GM10266 (cell line): ENCODE data around the gene PIP5KL1.
"Not testable (repeated sequence)": the region's sequence is repeated elsewhere in the genome, so short reads cannot be mapped to it uniquely, and the experiment has no call there.

Experiments used
- DNase-seq: peaks from one replicate; pipeline ENCODE4 v3.0.0; 2012; ENCODE audit errors: extremely low spot score
- TF ChIP-seq, protein P1 (sequence below): IDR thresholded peaks from 2 replicates; pipeline ENCODE4 v1.5.1; 2012; ENCODE audit warnings: mild to moderate bottlenecking, low read depth; ENCODE audit not compliant: control insufficient read depth, insufficient read depth; ENCODE audit errors: missing control alignments

The PIP5KL1 gene

DNA sequence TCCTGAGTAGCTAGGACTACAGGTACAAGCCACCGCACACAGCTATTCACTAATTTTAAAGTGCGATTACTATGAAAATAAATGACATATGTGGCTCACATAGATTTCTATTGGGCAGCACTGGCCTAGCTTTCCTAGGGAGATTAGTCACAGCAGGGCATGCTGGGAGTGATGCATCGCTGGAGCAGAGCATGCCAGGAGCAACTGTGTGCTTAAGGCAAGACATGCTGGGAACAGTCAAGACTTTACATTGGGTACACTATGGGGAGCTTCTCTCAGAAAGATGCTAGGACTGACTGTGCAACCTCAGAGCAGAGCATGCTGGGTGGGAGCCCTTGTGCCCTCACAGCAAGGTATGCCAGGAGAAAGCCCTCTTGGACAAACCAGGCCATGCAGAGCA lies 40.5 kb downstream of the PIP5KL1 start:
- TF ChIP-seq, protein P1, sequence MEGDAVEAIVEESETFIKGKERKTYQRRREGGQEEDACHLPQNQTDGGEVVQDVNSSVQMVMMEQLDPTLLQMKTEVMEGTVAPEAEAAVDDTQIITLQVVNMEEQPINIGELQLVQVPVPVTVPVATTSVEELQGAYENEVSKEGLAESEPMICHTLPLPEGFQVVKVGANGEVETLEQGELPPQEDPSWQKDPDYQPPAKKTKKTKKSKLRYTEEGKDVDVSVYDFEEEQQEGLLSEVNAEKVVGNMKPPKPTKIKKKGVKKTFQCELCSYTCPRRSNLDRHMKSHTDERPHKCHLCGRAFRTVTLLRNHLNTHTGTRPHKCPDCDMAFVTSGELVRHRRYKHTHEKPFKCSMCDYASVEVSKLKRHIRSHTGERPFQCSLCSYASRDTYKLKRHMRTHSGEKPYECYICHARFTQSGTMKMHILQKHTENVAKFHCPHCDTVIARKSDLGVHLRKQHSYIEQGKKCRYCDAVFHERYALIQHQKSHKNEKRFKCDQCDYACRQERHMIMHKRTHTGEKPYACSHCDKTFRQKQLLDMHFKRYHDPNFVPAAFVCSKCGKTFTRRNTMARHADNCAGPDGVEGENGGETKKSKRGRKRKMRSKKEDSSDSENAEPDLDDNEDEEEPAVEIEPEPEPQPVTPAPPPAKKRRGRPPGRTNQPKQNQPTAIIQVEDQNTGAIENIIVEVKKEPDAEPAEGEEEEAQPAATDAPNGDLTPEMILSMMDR, result no peak

DNA sequence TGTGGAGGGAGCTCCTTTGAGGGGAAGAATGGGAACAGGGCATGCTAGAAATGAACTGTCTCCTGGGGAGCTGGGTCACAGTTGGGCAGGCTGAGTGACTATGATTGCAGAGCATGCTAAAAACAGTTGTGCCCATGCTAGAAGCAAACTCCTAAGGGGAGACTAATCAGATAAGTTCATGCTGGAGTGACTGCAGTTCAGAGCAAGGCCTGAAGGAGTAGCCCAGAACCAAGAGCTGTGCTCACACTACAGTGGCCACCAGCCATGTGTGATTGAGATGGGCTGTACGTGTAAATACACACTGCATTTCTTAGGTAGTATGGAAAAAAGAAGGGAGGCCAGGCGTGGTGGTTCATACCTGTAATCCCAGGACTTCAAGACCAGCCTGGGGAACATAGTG lies 42.8 kb downstream of the PIP5KL1 start:
- TF ChIP-seq, protein P1, result peak; percentile 21
- DNase-seq, result no peak

More for the DNA sequence above, 40.5 kb downstream of the PIP5KL1 start:
- no peak for DNase-seq

DNA sequence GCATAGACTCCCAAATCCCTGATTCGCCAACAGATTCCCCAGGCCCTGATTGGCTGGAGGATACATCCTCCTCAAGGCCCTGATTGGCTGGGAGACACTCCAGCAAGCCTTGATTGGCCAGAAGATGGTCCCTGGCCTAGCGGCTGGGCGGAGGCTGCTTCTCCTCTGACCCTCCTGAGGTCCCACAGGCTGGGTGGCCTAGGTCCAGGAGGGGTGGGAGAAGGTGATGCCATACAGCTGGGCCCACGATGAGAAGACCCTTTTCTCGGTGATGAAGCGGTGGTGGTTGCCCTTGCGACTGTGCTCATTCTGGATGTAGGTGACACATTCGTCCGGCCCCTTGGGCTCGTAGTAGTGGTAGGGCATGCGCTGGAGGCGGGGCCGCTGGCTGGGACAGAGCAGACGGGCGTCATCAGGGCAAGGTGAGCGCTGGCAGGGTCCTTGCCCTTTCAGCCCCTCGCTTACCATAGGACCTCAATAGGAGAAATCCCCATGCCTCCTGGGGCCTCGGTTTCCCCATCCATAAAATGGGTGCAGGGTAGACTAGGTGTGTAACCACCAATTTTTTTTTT lies 44.1 kb downstream of the PIP5KL1 start:
- DNase-seq, result no peak
- TF ChIP-seq, protein P1, result no peak

DNA sequence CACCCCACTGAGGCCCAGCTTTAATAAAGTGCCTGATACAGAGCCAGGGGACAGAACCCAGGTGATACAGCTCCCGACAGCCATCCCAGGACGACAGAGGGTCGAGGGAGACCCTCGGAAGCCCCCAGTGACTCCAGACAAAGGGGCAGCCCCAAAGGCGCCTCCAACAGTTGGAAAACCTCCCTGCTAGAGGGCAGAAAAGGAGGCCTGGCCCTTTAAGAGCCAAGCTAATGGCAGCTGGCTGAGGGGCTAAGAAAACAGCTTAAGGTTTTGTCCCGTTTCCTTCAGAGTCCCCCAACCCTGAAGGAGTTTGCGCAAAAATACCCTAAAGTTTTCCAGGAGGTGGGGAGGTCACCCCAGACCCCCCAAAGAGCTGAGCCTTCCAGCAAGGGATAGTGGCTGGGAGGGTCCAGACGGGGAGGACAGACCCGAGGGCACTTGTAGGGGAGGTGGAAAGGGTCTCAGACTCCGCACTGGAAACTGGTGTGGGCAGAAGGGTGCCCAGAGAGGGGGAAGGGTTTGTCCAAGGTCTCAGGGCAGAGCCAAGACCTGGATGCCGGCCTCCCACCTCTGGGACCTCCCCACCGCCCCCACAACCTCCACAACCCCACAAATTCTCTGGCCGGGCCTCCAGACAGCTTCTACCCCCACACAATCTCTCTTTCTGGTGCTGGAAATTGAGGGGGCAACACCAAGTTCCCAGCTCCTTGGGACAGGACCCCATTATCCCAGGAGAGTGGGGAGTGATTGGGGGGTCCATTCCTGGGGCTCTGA lies 44.9 kb downstream of the PIP5KL1 start:
- TF ChIP-seq, protein P1, result no peak
- DNase-seq, result no peak

DNA sequence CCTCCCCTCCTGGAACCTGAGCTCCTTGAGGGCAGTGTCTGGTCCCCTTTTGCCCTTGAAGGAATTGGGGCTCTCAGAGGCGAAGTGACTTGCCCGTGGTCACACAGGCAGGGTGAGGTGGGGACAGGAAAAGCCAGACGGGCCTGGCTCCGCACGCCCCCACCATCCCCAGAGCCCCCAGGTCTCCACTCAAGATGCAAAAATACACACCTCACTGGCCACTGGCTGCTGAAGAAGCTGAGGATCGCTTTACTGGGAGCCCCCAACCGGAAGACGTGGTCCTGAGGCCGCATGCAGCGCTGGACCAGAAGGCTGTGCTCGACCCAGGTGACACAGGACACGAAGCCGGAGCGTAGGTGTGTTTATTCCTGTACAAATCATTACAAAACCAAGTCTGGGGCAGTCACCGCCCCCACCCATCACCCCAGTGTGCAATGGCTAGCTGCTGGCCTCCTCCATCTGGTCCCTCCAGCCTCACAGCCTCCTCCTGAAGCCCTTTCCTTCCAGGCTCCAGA lies 45.5 kb downstream of the PIP5KL1 start:
- TF ChIP-seq, protein P1, result no peak
- DNase-seq, result peak; percentile 30

DNA sequence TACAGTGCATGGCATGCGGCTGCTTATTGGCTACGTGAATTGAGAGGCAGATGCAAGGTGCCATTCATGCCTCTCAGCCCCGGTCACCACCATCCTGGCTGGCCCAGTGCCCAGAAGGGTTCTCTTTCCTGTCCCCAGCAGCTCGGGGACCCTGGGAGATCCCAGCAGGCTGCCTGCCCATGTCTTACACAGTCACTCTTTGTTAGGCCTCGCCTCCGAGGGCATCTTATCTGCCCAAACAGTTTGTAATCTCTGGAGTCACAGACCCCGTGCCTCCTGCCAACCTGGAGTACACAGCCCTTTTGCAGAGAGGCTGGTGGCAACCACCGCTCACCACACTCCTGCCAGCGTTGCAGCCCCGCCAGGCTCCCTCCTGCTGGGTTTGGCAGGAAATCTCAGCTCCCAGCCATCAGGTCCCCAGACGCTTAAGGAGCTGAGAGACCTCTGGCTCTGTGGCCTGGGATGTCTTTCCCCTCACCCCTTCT lies 46.1 kb downstream of the PIP5KL1 start:
- no peak for DNase-seq
- TF ChIP-seq, protein P1, result no peak

DNA sequence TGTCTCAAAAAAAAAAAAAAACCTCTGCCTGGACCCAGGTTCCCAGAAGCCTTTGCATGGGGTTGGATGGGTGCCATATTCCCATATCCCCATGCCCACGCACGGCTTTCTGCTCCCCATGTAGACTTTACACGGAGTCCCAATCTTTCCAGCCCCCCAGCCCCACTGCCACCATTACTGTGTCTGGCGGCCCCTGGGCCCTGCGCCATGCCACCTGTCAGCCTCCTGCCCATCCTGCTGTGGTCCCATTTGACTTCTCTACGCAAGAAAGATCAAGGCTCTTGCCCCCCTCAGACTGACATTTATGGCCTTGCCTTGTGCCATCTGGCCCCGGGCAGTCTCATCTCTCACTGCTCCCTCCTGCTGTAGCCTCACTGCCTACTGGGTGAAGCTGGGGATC lies 46.6 kb downstream of the PIP5KL1 start:
- TF ChIP-seq, protein P1, result no peak

DNA sequence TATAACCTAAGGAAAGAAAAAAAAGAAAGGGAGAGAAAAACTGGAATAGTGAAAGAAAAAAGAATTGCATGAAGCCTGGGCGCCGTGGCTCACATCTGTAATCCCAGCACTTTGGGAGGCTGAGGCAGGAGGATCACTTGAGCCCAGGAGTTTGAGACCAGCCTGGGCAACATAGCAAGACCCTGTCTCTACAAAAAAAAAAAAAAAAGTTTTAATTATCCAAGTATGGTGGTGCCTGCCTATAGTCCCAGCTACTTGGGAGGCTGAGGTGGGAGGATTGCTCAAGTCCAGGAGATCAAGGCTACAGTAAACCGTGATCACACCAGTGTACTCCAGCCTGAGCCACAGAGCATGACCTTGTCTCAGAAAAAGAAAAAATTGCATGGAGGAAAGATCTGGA lies 48.9 kb downstream of the PIP5KL1 start:
- DNase-seq, result not testable (repeated sequence)

More for the DNA sequence above, 46.6 kb downstream of the PIP5KL1 start:
- DNase-seq, result no peak
